HG02870 (cell line): Measurements from ENCODE around the gene LYL1.

Source experiments
- ATAC-seq: cut with Tn5 transposase; IDR thresholded peaks from one replicate; pipeline ENCODE4 v1.9.1; 2021; ENCODE audit warnings: mild to moderate bottlenecking, moderate library complexity; ENCODE audit not compliant: unreplicated experiment

LYL1 gene

GRCh38 chr19:13109361-13110098 lies 6.9 kb upstream of the LYL1 start:
- ATAC-seq, result no peak

GRCh38 chr19:13104848-13105711 lies 2.4 kb upstream of the LYL1 start:
- ATAC-seq, result no peak

GRCh38 chr19:13104360-13104847 lies 1.7 kb upstream of the LYL1 start:
- ATAC-seq, result no peak

GRCh38 chr19:13103581-13104359 lies 1.1 kb upstream of the LYL1 start:
- no peak for ATAC-seq

- ATAC-seq, result no peak
Measured at GRCh38 chr19:13102416-13102665, 317 bp downstream of the LYL1 start.

GRCh38 chr19:13101590-13102415 lies 855 bp downstream of the LYL1 start:
- no peak for ATAC-seq

- no peak for ATAC-seq
Measured at GRCh38 chr19:13100841-13101589, 1.6 kb downstream of the LYL1 start.

- no peak for ATAC-seq
Measured at GRCh38 chr19:13100031-13100588, 2.5 kb downstream of the LYL1 start.

GRCh38 chr19:13099073-13099999 lies 3.3 kb downstream of the LYL1 start:
- no peak for ATAC-seq

- no peak for ATAC-seq
Measured at GRCh38 chr19:13098277-13099072, 4.2 kb downstream of the LYL1 start.

GRCh38 chr19:13097463-13098258 lies 5.0 kb downstream of the LYL1 start:
- no peak for ATAC-seq

- ATAC-seq, result no peak
Measured at GRCh38 chr19:13097033-13097462, 5.6 kb downstream of the LYL1 start.

- ATAC-seq, result no peak
Measured at GRCh38 chr19:13095934-13096927, 6.4 kb downstream of the LYL1 start.

- ATAC-seq, result no peak
Measured at GRCh38 chr19:13095393-13095784, 7.3 kb downstream of the LYL1 start.

GRCh38 chr19:13094771-13095392 lies 7.8 kb downstream of the LYL1 start:
- ATAC-seq, result no peak
